ENCODE data around the gene SLC6A7. TPM values are rescaled to one million over a fixed set of nuclear protein-coding genes. Genes with fewer than 3 reads are reported as not detected.
A peak's percentile ranks its signal among the peaks of the same experiment; 100 is the strongest.

The SLC6A7 gene
- total RNA-seq, 2 donors from 2014 or later = 5.0 to 24.9 TPM

GRCh38 chr5:150161242-150162141, 28.4 kb upstream of the SLC6A7 start:
- intact Hi-C loops (cut with DNase I) = loop anchor here (1.0 kb wide), 1 partner anchor 57 kb away; no protein-coding TSS in a partner anchor

DNA sequence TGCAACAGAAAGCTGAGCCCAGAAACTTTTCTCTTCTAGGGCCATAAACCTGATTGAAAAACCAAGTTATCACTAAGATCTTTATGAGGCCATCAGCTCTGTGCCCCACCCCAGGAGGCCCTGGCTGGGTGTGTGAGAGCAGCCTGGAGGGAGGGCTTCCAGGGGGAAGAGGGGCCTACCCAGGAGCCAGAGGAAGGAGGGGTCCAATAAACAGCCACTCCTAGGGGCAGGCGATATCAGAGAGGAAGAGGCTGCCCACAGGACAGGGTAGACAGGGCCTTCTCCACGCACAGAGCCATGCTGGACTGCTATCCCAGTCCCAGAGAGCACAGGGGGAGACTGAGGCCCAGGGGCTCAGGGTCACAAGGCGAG, 27.7 kb upstream of the SLC6A7 start:
- H3K9ac ChIP-seq (ENCODE audit: low read depth in 2 of 2, low read length in 2 of 2) = peak overlapping the region in 1 of 2 donors; percentile 73
- peaks cover 20% of the 10 kb centered on the region for H3K4me1 ChIP-seq
- no peak overlapping the region for H3K4me3 ChIP-seq
- peak overlapping the region; percentile 89 for H3K27ac ChIP-seq
- H3K27me3 ChIP-seq = peaks cover 2% of the 10 kb centered on the region
- no peaks in the 10 kb centered on the region for H3K9me3 ChIP-seq
- intact Hi-C loops (cut with DNase I) = no loop called here
- TF ChIP-seq, protein P1, sequence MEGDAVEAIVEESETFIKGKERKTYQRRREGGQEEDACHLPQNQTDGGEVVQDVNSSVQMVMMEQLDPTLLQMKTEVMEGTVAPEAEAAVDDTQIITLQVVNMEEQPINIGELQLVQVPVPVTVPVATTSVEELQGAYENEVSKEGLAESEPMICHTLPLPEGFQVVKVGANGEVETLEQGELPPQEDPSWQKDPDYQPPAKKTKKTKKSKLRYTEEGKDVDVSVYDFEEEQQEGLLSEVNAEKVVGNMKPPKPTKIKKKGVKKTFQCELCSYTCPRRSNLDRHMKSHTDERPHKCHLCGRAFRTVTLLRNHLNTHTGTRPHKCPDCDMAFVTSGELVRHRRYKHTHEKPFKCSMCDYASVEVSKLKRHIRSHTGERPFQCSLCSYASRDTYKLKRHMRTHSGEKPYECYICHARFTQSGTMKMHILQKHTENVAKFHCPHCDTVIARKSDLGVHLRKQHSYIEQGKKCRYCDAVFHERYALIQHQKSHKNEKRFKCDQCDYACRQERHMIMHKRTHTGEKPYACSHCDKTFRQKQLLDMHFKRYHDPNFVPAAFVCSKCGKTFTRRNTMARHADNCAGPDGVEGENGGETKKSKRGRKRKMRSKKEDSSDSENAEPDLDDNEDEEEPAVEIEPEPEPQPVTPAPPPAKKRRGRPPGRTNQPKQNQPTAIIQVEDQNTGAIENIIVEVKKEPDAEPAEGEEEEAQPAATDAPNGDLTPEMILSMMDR (IDR thresholded peaks at IDR 0.05) = no peak
- no peaks in the 10 kb centered on the region for H3K36me3 ChIP-seq
- peak; percentile 92 for DNase-seq

More at GRCh38 chr5:150161242-150162141, 28.4 kb upstream of the SLC6A7 start:
- Histone ChIP-seq H3K4me1 (peaks cover 20% of the 10 kb centered on the region), H3K27ac (peak overlapping the region; percentile 89), H3K9me3 (no peaks in the 10 kb centered on the region), H3K27me3 (no peaks in the 10 kb centered on the region), H3K36me3 (no peaks in the 10 kb centered on the region), H3K9ac (ENCODE audit: low read depth in 2 of 2, low read length in 2 of 2) (peak overlapping the region; percentile 56 to 73), H3K4me3 (no peak overlapping the region)
- TF ChIP-seq, protein P1 (IDR thresholded peaks at IDR 0.05) = peak; percentile 84
- DNase-seq = peak; percentile 98

DNA sequence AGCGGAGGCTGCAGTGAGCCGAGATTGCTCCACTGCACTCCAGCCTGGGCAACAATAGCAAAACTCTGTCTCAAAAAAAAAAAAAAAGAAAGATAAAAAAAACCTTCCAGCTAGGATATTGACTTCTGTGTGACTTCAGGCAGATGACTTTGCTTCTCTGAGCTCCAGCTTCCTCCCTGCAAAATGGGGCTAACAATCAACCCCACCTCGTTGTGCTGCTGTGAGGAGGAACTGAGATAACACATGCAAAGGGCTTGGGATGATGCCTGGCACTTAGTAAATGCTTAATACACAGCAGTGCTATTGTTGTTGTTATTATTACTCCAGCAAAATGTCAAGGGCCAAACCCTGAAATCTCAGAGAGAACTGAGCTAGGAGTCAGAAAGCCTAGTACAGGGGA, 26.8 kb upstream of the SLC6A7 start:
- Histone ChIP-seq H3K27ac (peak overlapping the region; percentile 89), H3K9me3 (no peaks in the 10 kb centered on the region), H3K9ac (ENCODE audit: low read depth in 2 of 2, low read length in 2 of 2) (peak overlapping the region; percentile 57 to 73), H3K4me1 (peaks cover 20% of the 10 kb centered on the region), H3K27me3 (peaks cover 3% of the 10 kb centered on the region), H3K4me3 (no peak overlapping the region), H3K36me3 (no peaks in the 10 kb centered on the region)
- TF ChIP-seq, protein P1 (IDR thresholded peaks at IDR 0.05) = no peak
- intact Hi-C loops (cut with DNase I) = no loop called here
- no peak for DNase-seq

GRCh38 chr5:150163547-150164059, 26.3 kb upstream of the SLC6A7 start:
- no peak overlapping the region for H3K4me3 ChIP-seq
- H3K9me3 ChIP-seq = no peaks in the 10 kb centered on the region
- no peaks in the 10 kb centered on the region for H3K36me3 ChIP-seq
- peak overlapping the region; percentile 89 for H3K27ac ChIP-seq
- peaks cover 3% of the 10 kb centered on the region for H3K27me3 ChIP-seq
- H3K4me1 ChIP-seq = peaks cover 20% of the 10 kb centered on the region
- DNase-seq = peak; percentile 88
- intact Hi-C loops (cut with DNase I) = no loop called here
- peak overlapping the region; percentile 57 to 73 for H3K9ac ChIP-seq (ENCODE audit: low read depth in 2 of 2, low read length in 2 of 2)
- TF ChIP-seq, protein P1 (IDR thresholded peaks at IDR 0.05) = no peak

- H3K9me3 ChIP-seq = no peaks in the 10 kb centered on the region
- intact Hi-C loops (cut with DNase I) = no loop called here
These were observed 25.5 kb upstream of the SLC6A7 start for GRCh38 chr5:150164211-150164980.

More at GRCh38 chr5:150164211-150164980, 25.5 kb upstream of the SLC6A7 start:
- Histone ChIP-seq H3K4me1 (peaks cover 20% of the 10 kb centered on the region), H3K4me3 (no peak overlapping the region), H3K27ac (peak overlapping the region; percentile 89), H3K9ac (ENCODE audit: low read depth in 2 of 2, low read length in 2 of 2) (peak overlapping the region in 1 of 2 donors; percentile 73), H3K36me3 (no peaks in the 10 kb centered on the region), H3K27me3 (peaks cover 3% of the 10 kb centered on the region)
- TF ChIP-seq, protein P1 (IDR thresholded peaks at IDR 0.05) = no peak
- peak; percentile 69 for DNase-seq

Data from colonic mucosa (tissue), 4 donors.